Liver (tissue), 9 donors: ENCODE measurements around the gene TSHR. TPM values are rescaled to one million over a fixed set of nuclear protein-coding genes. Genes with fewer than 3 reads are reported as not detected.

Experiments used
- DNase-seq: peaks from one replicate; pipeline ENCODE4 v3.0.0-alpha.2; 2017; ENCODE audit warnings: low spot score
- H3K27ac ChIP-seq, 2 donors: one replicate each; pipeline ENCODE4 v1.7.0; 2013; ENCODE audit warnings: inconsistent platforms in 2 of 2, low read length in 2 of 2, control low read depth in 1 of 2, low read depth in 1 of 2, mild to moderate bottlenecking in 1 of 2
- H3K27me3 ChIP-seq, 4 donors: one replicate each; pipeline versions ENCODE4 v1.6.1 to v1.7.0; 2013; ENCODE audit warnings: low read length in 3 of 4, inconsistent platforms in 1 of 4, mild to moderate bottlenecking in 1 of 4, moderate library complexity in 1 of 4; ENCODE audit not compliant: control insufficient read depth in 4 of 4, insufficient read depth in 4 of 4
- H3K36me3 ChIP-seq, 4 donors: one replicate each; pipeline versions ENCODE4 v1.6.1 to v1.7.0; 2013; ENCODE audit warnings: low read length in 3 of 4, mild to moderate bottlenecking in 3 of 4, low read depth in 1 of 4, moderate library complexity in 1 of 4; ENCODE audit not compliant: control insufficient read depth in 4 of 4, insufficient read depth in 3 of 4
- H3K4me1 ChIP-seq, 4 donors: one replicate each; pipeline versions ENCODE4 v1.6.1 to v1.7.0; 2013; ENCODE audit warnings: low read length in 3 of 4, mild to moderate bottlenecking in 3 of 4, moderate library complexity in 1 of 4; ENCODE audit not compliant: control insufficient read depth in 4 of 4, insufficient read depth in 4 of 4
- H3K4me3 ChIP-seq, 3 donors: one replicate each; pipeline versions ENCODE4 v1.6.1 to v1.7.0; 2013; ENCODE audit warnings: low read length in 3 of 3, control low read depth in 1 of 3, low read depth in 1 of 3, mild to moderate bottlenecking in 1 of 3
- H3K9ac ChIP-seq, 2 donors: one replicate each; pipeline ENCODE4 v1.7.0; 2013; ENCODE audit warnings: low read length in 2 of 2, mild to moderate bottlenecking in 2 of 2, moderate library complexity in 2 of 2, control low read depth in 1 of 2, low read depth in 1 of 2
- H3K9me3 ChIP-seq, 4 donors: one replicate each; pipeline versions ENCODE4 v1.6.1 to v1.7.0; 2013; ENCODE audit warnings: low read length in 3 of 4; ENCODE audit not compliant: control insufficient read depth in 4 of 4
- EGR1 ChIP-seq, 2 donors: IDR thresholded peaks; 2 replicates each; pipeline ENCODE4 v1.6.1; 2016 to 2018; ENCODE audit warnings: antibody characterized with exemption in 2 of 2, low read depth in 2 of 2
- FOXA1 ChIP-seq: IDR thresholded peaks from 2 replicates; pipeline ENCODE4 v1.6.1; 2016; ENCODE audit warnings: antibody characterized with exemption
- GABPA ChIP-seq, 2 donors: IDR thresholded peaks in 1 of 2; conservative IDR thresholded peaks in 1 of 2; 2 replicates each; pipeline ENCODE4 v1.6.1; 2016; ENCODE audit warnings: antibody characterized with exemption in 2 of 2, mild to moderate bottlenecking in 1 of 2, moderate library complexity in 1 of 2
- JUND ChIP-seq, 2 donors: IDR thresholded peaks; 2 replicates each; pipeline ENCODE4 v1.6.1; 2016; ENCODE audit warnings: antibody characterized with exemption in 2 of 2
- NR2F2 ChIP-seq: IDR thresholded peaks from 2 replicates; pipeline ENCODE4 v1.6.1; 2016; ENCODE audit warnings: antibody characterized with exemption
- RAD21 ChIP-seq, 2 donors: IDR thresholded peaks; 2 replicates each; pipeline ENCODE4 v1.6.1; 2016; ENCODE audit warnings: antibody characterized with exemption in 2 of 2, mild to moderate bottlenecking in 2 of 2
- RXRA ChIP-seq, 2 donors: IDR thresholded peaks; 2 replicates each; pipeline ENCODE4 v1.6.1; 2017 to 2018; ENCODE audit warnings: antibody characterized with exemption in 2 of 2, mild to moderate bottlenecking in 1 of 2
- SP1 ChIP-seq: IDR thresholded peaks from 2 replicates; pipeline ENCODE4 v1.6.1; 2018; ENCODE audit warnings: antibody characterized with exemption, mild to moderate bottlenecking
- YY1 ChIP-seq: IDR thresholded peaks from 2 replicates; pipeline ENCODE4 v1.6.1; 2016; ENCODE audit warnings: antibody characterized with exemption, mild to moderate bottlenecking
- WGBS: extraction: QIAGEN DNeasy Blood & Tissue Kit; methylation state at CpG from one replicate; pipeline ENCODE4 v1.1.7; 2013; 5-methylcytosine and 5-hydroxymethylcytosine counted together
- polyA plus RNA-seq, 2 donors: library from polyadenylated mRNA; stranded (reverse) in 1 of 2; unstranded in 1 of 2; fragments of 200-250 nt in 1 of 2; fragments of >200 nt in 1 of 2; fragmentation: Nextera tagmentation in 1 of 2; extraction: Ambion mirVana in 1 of 2; gene quantifications; one replicate each; pipeline versions ENCODE4 v1.2.1 to v1.2.3, GENCODE V29; 2013 to 2015
- total RNA-seq, 2 donors: library from RNA; depleted of rRNA; stranded (reverse); fragments of >200 nt; gene quantifications; one replicate each; pipeline ENCODE4 v1.2.3, GENCODE V29; 2014
- TF ChIP-seq, protein P1 (sequence below): fragments of 150-350 bp; IDR thresholded peaks from 2 replicates; pipeline ENCODE4 v1.5.1; 2017; ENCODE audit warnings: improper control_type of control experiment, low read depth, low read length; ENCODE audit not compliant: missing input control
- TF ChIP-seq, protein P2 (sequence below): IDR thresholded peaks from 2 replicates; pipeline ENCODE4 v1.6.1; 2016; ENCODE audit warnings: antibody characterized with exemption
- TF ChIP-seq, protein P3 (sequence below): IDR thresholded peaks from 2 replicates; pipeline ENCODE4 v1.6.1; 2016; ENCODE audit warnings: antibody characterized with exemption, mild to moderate bottlenecking
- TF ChIP-seq, protein P4 (sequence below): IDR thresholded peaks from 2 replicates; pipeline ENCODE4 v1.6.1; 2016; ENCODE audit warnings: antibody characterized with exemption
- donor health status: healthy.
- donor health status: healthy.
- donor health status: healthy.
- donor health status: healthy.
- donor health status: healthy.

The TSHR gene
- total and polyA plus RNA-seq, 4 donors, result 0.08 to 3.2 TPM; not detected in 2

DNA sequence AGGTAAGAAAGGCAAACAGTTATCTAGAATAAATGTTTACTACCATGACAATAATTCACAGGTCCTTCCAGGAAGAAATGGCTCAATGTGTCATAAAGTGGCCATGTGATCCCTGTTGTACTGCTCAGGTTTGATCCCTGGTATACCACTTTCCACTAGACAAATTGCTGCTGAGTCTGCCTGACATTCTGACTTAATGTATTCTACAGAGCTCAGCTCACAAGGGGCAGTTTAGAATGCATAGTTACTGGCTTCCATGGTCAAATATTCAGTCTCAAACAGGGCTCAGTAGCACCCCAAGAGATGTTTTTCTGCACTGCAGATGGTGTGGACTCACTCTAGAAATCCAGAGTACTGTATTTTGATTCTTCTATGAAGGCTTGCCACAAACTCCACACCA is 21.8 kb downstream of the TSHR start (continued):
- TF ChIP-seq, protein P1, sequence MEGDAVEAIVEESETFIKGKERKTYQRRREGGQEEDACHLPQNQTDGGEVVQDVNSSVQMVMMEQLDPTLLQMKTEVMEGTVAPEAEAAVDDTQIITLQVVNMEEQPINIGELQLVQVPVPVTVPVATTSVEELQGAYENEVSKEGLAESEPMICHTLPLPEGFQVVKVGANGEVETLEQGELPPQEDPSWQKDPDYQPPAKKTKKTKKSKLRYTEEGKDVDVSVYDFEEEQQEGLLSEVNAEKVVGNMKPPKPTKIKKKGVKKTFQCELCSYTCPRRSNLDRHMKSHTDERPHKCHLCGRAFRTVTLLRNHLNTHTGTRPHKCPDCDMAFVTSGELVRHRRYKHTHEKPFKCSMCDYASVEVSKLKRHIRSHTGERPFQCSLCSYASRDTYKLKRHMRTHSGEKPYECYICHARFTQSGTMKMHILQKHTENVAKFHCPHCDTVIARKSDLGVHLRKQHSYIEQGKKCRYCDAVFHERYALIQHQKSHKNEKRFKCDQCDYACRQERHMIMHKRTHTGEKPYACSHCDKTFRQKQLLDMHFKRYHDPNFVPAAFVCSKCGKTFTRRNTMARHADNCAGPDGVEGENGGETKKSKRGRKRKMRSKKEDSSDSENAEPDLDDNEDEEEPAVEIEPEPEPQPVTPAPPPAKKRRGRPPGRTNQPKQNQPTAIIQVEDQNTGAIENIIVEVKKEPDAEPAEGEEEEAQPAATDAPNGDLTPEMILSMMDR, result no peak
- TF ChIP-seq SP1 (no peak), FOXA1 (no peak)

DNA sequence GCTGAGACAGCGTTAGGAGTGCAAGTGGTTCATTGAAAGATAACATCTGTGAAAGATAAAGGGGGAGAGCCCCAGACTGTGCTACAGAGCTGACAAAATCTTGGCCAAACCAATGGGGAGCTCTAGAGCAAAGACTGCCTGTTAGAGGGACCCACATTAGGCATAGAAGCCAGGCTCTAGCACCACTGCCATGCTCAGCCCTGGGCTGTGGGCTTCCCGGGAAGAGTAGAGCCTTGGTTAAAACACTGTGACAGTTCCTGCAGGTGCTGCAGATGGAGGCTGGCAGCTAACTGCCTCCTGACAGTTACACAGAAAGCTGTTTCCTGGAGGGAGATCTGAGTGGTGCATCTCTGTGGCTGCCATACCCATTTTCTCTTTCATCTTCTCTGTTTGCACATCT is 23.0 kb downstream of the TSHR start:
- Histone ChIP-seq H3K9ac (no peak overlapping the region), H3K36me3 (no peaks in the 10 kb centered on the region), H3K4me3 (no peak overlapping the region), H3K9me3 (no peaks in the 10 kb centered on the region), H3K4me1 (peaks cover 0 to 4% (median 0%) of the 10 kb centered on the region in 4 donors), H3K27ac (no peak overlapping the region), H3K27me3 (no peaks in the 10 kb centered on the region)
- DNase-seq, result no peak
- WGBS, result 59% methylated on average over 2 of the region's 2 CpGs
- TF ChIP-seq JUND (IDR thresholded peaks at IDR 0.05) (no peak), RXRA (IDR thresholded peaks at IDR 0.05) (no peak), FOXA1 (no peak), NR2F2 (no peak), YY1 (no peak), GABPA (IDR thresholded peaks at IDR 0.05 in 1 of 2, conservative IDR thresholded peaks at IDR 0.05 in 1 of 2) (no peak), SP1 (no peak), EGR1 (IDR thresholded peaks at IDR 0.05; ENCODE audit: low read depth in 2 of 2) (no peak), RAD21 (IDR thresholded peaks at IDR 0.05) (no peak)
- TF ChIP-seq, protein P2, sequence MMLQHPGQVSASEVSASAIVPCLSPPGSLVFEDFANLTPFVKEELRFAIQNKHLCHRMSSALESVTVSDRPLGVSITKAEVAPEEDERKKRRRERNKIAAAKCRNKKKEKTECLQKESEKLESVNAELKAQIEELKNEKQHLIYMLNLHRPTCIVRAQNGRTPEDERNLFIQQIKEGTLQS, result no peak
- TF ChIP-seq, protein P1, result no peak
- TF ChIP-seq, protein P3, sequence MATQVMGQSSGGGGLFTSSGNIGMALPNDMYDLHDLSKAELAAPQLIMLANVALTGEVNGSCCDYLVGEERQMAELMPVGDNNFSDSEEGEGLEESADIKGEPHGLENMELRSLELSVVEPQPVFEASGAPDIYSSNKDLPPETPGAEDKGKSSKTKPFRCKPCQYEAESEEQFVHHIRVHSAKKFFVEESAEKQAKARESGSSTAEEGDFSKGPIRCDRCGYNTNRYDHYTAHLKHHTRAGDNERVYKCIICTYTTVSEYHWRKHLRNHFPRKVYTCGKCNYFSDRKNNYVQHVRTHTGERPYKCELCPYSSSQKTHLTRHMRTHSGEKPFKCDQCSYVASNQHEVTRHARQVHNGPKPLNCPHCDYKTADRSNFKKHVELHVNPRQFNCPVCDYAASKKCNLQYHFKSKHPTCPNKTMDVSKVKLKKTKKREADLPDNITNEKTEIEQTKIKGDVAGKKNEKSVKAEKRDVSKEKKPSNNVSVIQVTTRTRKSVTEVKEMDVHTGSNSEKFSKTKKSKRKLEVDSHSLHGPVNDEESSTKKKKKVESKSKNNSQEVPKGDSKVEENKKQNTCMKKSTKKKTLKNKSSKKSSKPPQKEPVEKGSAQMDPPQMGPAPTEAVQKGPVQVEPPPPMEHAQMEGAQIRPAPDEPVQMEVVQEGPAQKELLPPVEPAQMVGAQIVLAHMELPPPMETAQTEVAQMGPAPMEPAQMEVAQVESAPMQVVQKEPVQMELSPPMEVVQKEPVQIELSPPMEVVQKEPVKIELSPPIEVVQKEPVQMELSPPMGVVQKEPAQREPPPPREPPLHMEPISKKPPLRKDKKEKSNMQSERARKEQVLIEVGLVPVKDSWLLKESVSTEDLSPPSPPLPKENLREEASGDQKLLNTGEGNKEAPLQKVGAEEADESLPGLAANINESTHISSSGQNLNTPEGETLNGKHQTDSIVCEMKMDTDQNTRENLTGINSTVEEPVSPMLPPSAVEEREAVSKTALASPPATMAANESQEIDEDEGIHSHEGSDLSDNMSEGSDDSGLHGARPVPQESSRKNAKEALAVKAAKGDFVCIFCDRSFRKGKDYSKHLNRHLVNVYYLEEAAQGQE, result no peak
- TF ChIP-seq, protein P4, sequence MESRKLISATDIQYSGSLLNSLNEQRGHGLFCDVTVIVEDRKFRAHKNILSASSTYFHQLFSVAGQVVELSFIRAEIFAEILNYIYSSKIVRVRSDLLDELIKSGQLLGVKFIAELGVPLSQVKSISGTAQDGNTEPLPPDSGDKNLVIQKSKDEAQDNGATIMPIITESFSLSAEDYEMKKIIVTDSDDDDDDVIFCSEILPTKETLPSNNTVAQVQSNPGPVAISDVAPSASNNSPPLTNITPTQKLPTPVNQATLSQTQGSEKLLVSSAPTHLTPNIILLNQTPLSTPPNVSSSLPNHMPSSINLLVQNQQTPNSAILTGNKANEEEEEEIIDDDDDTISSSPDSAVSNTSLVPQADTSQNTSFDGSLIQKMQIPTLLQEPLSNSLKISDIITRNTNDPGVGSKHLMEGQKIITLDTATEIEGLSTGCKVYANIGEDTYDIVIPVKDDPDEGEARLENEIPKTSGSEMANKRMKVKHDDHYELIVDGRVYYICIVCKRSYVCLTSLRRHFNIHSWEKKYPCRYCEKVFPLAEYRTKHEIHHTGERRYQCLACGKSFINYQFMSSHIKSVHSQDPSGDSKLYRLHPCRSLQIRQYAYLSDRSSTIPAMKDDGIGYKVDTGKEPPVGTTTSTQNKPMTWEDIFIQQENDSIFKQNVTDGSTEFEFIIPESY, result no peak
